Skeletal muscle cell (primary cell): ENCODE results near the gene ZNF92.
"Not testable (repeated sequence)": the region's sequence is repeated elsewhere in the genome, so short reads cannot be mapped to it uniquely, and the experiment has no call there.

Experiments
- DNase-seq: peaks from one replicate; pipeline ENCODE4 v3.0.0-alpha.2; 2010; ENCODE audit warnings: low read depth
- H3K4me3 ChIP-seq: 2 replicates; pipeline ENCODE4 v1.5.1; 2011; ENCODE audit warnings: low read depth, mild to moderate bottlenecking, control low read depth, low read length, moderate library complexity

Gene ZNF92

GRCh38 chr7:65373608-65374351, at the start of gene ZNF92:
ZNF92 (plus strand) TSS chr7:65373855; CDS start chr7:65373998, 143 bp downstream.
- peak within 1 kb of the TSS; percentile 92 for H3K4me3 ChIP-seq
- DNase-seq: peak; percentile 77

GRCh38 chr7:65325793-65326432, 47.7 kb upstream of the ZNF92 start:
- H3K4me3 ChIP-seq: no peak overlapping the region
- DNase-seq: no peak

GRCh38 chr7:65338346-65338745, 35.3 kb upstream of the ZNF92 start:
- no peak for DNase-seq
- H3K4me3 ChIP-seq: no peak overlapping the region

GRCh38 chr7:65339257-65339656, 34.4 kb upstream of the ZNF92 start:
- no peak overlapping the region for H3K4me3 ChIP-seq
- no peak for DNase-seq

- no peak overlapping the region for H3K4me3 ChIP-seq
- no peak for DNase-seq
These were observed 30.7 kb upstream of the ZNF92 start for GRCh38 chr7:65342723-65343629.

GRCh38 chr7:65344541-65344940, 29.1 kb upstream of the ZNF92 start:
- DNase-seq: not testable (repeated sequence)

GRCh38 chr7:65354263-65354662, 19.4 kb upstream of the ZNF92 start:
- no peak overlapping the region for H3K4me3 ChIP-seq
- no peak for DNase-seq

More at GRCh38 chr7:65344541-65344940, 29.1 kb upstream of the ZNF92 start:
- H3K4me3 ChIP-seq: not testable (repeated sequence)

GRCh38 chr7:65369843-65370242, 3.8 kb upstream of the ZNF92 start:
- H3K4me3 ChIP-seq: no peak overlapping the region
- DNase-seq: no peak

GRCh38 chr7:65371468-65371867, 2.2 kb upstream of the ZNF92 start:
- DNase-seq: peak; percentile 11
- H3K4me3 ChIP-seq: no peak overlapping the region

- no peak for DNase-seq
- no peak overlapping the region for H3K4me3 ChIP-seq
These were observed 5.7 kb downstream of the ZNF92 start for GRCh38 chr7:65379318-65379717.

GRCh38 chr7:65381742-65382141, 8.1 kb downstream of the ZNF92 start:
- DNase-seq: no peak
- no peak overlapping the region for H3K4me3 ChIP-seq

- no peak for DNase-seq
- no peak overlapping the region for H3K4me3 ChIP-seq
These were observed 8.8 kb downstream of the ZNF92 start for GRCh38 chr7:65382452-65382851.

- no peak overlapping the region for H3K4me3 ChIP-seq
- no peak for DNase-seq
These were observed 14.2 kb downstream of the ZNF92 start for GRCh38 chr7:65387891-65388290.

- no peak overlapping the region for H3K4me3 ChIP-seq
- no peak for DNase-seq
These were observed 16.9 kb downstream of the ZNF92 start for GRCh38 chr7:65390588-65390987.

GRCh38 chr7:65397730-65398142, 24.1 kb downstream of the ZNF92 start:
- no peak overlapping the region for H3K4me3 ChIP-seq
- no peak for DNase-seq

GRCh38 chr7:65398671-65399070, 25.0 kb downstream of the ZNF92 start:
- DNase-seq, H3K4me3 ChIP-seq: not testable (repeated sequence)

GRCh38 chr7:65399101-65399500, 25.4 kb downstream of the ZNF92 start:
- DNase-seq, H3K4me3 ChIP-seq: not testable (repeated sequence)

- no peak overlapping the region for H3K4me3 ChIP-seq
- DNase-seq: no peak
These were observed 30.4 kb downstream of the ZNF92 start for GRCh38 chr7:65404020-65404419.

- not testable (repeated sequence) for H3K4me3 ChIP-seq
These were observed 33.1 kb downstream of the ZNF92 start for GRCh38 chr7:65406706-65407105.

GRCh38 chr7:65409363-65409762, 35.7 kb downstream of the ZNF92 start:
- H3K4me3 ChIP-seq: no peak overlapping the region
- DNase-seq: no peak

More at GRCh38 chr7:65406706-65407105, 33.1 kb downstream of the ZNF92 start:
- DNase-seq: not testable (repeated sequence)
